C4-2B (cell line): ENCODE measurements around the gene GDAP2.

ENCODE experiments used
- H3K27ac ChIP-seq: fragments of 450-650 bp; 2 replicates; pipeline ENCODE4 v1.5.1; 2017
- ZFX ChIP-seq: fragments of 450-650 bp; IDR thresholded peaks from 2 replicates; pipeline ENCODE4 v1.6.1; 2017
- TF ChIP-seq, protein P1 (sequence below): fragments of 450-650 bp; conservative IDR thresholded peaks from 2 replicates; pipeline ENCODE4 v1.5.1; 2017; ENCODE audit warnings: mild to moderate bottlenecking

The GDAP2 gene, protein sequence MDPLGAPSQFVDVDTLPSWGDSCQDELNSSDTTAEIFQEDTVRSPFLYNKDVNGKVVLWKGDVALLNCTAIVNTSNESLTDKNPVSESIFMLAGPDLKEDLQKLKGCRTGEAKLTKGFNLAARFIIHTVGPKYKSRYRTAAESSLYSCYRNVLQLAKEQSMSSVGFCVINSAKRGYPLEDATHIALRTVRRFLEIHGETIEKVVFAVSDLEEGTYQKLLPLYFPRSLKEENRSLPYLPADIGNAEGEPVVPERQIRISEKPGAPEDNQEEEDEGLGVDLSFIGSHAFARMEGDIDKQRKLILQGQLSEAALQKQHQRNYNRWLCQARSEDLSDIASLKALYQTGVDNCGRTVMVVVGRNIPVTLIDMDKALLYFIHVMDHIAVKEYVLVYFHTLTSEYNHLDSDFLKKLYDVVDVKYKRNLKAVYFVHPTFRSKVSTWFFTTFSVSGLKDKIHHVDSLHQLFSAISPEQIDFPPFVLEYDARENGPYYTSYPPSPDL

DNA sequence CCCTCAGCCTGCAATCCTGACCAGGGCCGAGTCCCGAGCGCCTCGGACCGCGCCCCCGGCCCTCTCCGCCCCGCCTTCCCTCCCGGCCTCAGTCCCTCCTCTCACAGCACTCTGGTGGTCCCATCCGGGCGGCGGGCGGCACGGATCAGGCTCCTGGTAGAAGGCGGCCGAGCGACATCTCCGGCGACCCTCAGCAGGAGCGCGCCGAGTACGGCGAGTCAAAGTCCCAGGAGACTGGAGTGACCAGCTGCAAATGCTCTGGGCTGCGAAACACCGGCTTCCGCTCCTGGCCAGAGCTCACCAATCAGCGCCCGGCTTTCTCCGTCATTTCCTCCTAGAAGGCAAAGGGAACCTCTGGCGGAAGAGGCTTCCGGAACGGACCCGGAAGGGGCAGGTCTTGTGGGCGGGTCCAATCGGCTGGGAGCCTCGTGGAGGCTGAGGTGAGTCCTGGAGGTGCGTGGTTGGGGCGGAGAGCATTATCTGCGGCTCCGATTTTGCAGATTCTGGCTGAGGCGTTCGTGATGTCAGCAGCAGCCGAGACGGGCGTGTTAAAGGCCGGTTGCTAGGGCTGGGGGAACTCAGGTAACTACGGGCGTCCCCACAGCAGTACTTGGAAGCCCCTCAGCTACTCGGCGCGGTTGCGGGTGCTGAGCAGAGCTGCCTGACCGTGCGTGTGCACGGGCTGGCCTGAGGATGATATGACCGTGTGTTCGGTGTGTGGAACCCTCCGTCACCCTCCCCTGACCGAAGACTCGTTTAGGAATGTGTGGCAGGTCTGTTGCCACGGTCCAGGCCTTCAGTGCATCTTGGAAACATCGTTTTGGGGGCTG, at the start of gene GDAP2, which contains the start of gene WDR3:
TSS of gene GDAP2 (minus strand) at position 279 of the 830 bp plus-strand sequence. CDS start 9,264 bp downstream, outside the sequence.
TSS of gene WDR3 (plus strand) at position 397 of the 830 bp plus-strand sequence. CDS start 3,581 bp downstream, outside the sequence.
- peak within 1 kb of the TSS; percentile 85 for H3K27ac ChIP-seq
- TF ChIP-seq, protein P1, sequence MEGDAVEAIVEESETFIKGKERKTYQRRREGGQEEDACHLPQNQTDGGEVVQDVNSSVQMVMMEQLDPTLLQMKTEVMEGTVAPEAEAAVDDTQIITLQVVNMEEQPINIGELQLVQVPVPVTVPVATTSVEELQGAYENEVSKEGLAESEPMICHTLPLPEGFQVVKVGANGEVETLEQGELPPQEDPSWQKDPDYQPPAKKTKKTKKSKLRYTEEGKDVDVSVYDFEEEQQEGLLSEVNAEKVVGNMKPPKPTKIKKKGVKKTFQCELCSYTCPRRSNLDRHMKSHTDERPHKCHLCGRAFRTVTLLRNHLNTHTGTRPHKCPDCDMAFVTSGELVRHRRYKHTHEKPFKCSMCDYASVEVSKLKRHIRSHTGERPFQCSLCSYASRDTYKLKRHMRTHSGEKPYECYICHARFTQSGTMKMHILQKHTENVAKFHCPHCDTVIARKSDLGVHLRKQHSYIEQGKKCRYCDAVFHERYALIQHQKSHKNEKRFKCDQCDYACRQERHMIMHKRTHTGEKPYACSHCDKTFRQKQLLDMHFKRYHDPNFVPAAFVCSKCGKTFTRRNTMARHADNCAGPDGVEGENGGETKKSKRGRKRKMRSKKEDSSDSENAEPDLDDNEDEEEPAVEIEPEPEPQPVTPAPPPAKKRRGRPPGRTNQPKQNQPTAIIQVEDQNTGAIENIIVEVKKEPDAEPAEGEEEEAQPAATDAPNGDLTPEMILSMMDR = no peak
- TF ChIP-seq ZFX = peak; percentile 55

DNA sequence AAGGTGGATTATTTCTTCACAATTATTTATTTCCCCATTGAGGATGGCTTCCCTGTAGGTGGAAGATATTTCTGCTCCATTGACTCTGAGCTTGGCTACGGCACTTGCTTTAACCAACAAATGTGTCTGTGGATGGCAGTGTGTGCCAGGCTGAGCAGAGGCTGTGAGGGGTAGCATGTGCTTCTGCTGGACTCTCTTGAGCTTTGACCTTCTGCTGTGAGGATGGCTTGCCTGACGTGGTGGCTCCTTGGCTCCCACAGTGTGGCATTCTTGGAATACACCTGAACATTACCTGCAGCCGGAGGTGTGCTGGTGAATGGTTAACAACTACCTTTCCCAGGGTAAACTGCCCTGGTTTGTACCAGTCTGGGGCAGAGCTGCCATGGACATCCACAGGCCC, 47.0 kb upstream of the GDAP2 start:
- TF ChIP-seq, protein P1 = no peak
- no peak overlapping the region for H3K27ac ChIP-seq

DNA sequence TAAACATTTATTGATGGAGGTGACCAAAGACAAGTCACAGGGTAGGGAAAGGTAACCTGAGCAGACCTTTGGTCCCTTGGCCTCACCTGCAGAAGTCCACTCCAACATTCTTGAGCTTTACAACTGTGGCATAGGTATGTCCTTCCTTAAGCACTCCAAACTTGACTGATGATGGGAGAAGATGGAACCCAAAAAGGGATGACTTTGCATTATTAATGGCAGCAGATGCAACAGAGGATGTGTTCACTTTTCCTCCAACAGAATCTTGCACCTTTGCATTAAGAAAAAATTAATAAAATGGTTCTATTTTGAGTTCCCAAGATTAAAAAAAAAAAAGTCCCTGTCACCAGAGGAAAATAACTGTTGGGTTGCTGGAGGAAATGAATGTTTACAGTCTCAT, 42.4 kb upstream of the GDAP2 start:
- no peak overlapping the region for H3K27ac ChIP-seq
- TF ChIP-seq ZFX = no peak
- TF ChIP-seq, protein P1 = no peak

DNA sequence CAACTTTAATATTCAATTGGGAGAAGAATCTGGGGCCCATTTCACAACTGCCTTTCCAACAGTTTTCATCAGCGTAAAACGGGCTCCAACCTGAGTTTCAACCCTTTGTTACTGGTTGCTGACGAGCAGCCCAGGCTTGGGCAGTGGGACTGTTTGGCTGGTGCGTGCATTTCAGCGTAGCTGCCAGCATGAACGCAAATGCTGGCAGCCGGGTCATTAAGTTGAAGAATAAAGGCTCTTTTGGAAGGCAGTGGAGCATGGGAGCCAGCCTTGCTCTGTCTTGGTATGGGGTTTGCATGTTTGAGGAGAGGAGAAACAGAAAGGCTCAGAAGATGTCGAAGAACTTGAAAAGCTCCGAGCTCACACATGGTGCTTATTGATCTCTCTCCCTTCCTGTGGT, 40.8 kb upstream of the GDAP2 start:
- no peak overlapping the region for H3K27ac ChIP-seq
- TF ChIP-seq, protein P1 = no peak
- no peak for TF ChIP-seq ZFX

DNA sequence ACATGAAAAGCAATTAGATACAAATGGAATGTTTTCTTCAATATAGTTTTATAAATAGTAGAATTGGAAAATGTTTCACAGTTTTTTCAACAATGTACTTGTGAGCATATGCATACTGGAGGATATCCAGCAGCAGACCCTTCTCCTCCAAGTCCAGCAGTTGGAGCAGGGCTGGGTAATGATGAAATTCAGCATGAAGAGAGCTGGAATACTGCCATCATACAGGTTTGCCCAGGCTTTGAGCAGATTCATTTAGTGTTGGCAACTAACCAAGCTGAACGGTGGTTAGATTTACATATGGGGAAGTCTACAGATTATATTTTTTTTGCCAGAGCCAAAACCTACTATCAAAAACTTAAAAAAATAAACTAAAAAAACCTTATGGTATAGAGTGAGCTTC, 38.5 kb upstream of the GDAP2 start:
- no peak overlapping the region; the same call in 1 of the 2 replicates for H3K27ac ChIP-seq
- TF ChIP-seq ZFX = no peak
- TF ChIP-seq, protein P1 = no peak

DNA sequence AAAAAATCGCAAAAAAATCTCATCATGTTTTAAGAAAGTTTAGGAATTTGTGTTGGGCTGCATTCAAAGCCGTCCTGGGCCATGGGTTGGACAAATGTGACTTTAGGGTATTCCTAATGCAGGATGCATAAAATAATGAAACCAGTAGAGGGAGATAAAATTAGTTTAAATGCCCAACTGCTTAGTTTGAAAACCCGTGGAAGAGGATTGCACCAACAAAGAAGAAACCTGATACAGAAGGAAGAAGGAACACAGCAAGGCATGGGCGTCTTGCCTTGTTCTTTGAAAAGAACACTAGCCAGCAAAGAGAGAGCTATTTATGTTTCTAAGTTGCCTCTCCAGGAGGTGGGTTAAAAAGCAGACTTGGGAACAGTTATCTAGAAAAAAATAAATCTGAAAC, 38.1 kb upstream of the GDAP2 start:
- TF ChIP-seq, protein P1 = peak; percentile 73
- TF ChIP-seq ZFX = no peak
- H3K27ac ChIP-seq = no peak overlapping the region; the same call in 1 of the 2 replicates
